ENCODE data around the gene PRAC2.

The PRAC2 gene

DNA sequence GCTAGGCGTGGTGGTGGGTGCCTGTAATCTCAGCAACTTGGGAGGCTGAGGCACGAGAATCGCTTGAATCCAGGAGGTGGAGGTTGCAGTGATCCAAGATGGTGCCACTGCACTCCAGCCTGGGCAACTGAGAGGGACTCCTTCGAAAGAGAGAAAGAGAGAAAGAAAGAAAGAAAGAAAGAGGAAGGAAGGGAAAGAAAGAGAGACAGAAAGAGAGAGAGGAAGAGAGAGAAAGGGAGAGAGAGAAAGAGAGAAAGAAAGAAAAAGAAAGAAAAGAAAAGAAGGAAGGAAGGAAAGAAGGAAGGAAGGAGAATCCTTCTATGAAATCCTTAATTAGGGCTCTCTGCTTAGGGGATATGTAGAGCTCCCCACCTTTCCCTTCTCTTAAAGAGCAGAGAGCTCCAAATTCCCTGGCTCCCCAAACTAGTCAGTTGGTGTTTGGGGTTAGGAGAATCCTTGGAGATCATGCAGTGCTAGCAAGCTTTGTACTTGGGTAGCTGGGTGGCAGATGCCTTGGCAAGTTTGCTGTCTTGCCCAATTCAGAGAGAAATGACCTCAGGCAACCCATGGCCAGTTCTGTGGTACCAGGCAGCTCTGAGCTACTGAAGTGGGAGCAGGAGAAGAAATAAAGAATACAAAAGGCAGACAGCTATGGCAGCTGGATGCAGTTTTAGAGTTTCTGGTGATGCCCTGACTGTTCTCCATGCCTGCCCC is 14.5 kb downstream of the PRAC2 start:
- Histone ChIP-seq H3K9me3 (ENCODE audit: control insufficient read depth, low read length) (no peaks in the 10 kb centered on the region), H3K4me1 (ENCODE audit: control insufficient read depth, insufficient read depth, low read length, poor library complexity, severe bottlenecking) (no peaks in the 10 kb centered on the region), H3K36me3 (ENCODE audit: control insufficient read depth, insufficient read depth, low read length) (no peaks in the 10 kb centered on the region), H3K27ac (ENCODE audit: low read depth, low read length, severe bottlenecking) (no peak overlapping the region), H3K4me3 (ENCODE audit: extremely low read depth, insufficient read depth, low read length, poor library complexity, severe bottlenecking) (no peak overlapping the region)
- WGBS, 2 experiments (ENCODE audit: insufficient coverage in 2 of 2), result 71 to 90% methylated on average over 4 of the region's 4 CpGs

DNA sequence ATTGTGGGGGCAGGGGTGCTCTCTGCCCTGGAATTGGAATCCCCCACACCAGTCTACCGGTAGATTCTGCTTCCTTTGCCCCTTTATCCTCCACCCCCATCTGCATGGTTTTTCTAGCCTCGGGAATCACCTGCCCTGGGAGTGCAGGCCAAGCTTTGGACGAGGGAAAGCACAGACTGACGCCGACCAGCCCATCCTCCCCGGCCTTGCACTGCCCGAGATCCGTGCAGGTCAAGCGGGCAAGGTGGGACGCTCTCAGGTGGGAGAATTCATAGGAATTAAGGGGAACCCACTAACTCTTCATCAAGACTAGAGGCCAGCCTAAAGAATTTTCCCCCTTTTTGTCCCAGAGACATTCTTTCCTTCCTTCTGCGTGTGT is 15.4 kb downstream of the PRAC2 start:
- WGBS, 2 experiments (ENCODE audit: insufficient coverage in 2 of 2), result 11 to 12% methylated on average over 9 to 10 of the region's 11 CpGs
- no peaks in the 10 kb centered on the region for H3K4me1 ChIP-seq (ENCODE audit: control insufficient read depth, insufficient read depth, low read length, poor library complexity, severe bottlenecking)
- H3K4me3 ChIP-seq (ENCODE audit: extremely low read depth, insufficient read depth, low read length, poor library complexity, severe bottlenecking), result no peak overlapping the region
- no peak overlapping the region for H3K27ac ChIP-seq (ENCODE audit: low read depth, low read length, severe bottlenecking)
- no peaks in the 10 kb centered on the region for H3K36me3 ChIP-seq (ENCODE audit: control insufficient read depth, insufficient read depth, low read length)
- no peaks in the 10 kb centered on the region for H3K9me3 ChIP-seq (ENCODE audit: control insufficient read depth, low read length)

GRCh38 chr17:48738803-48739526 is 16.0 kb downstream of the PRAC2 start:
- Histone ChIP-seq H3K4me1 (ENCODE audit: control insufficient read depth, insufficient read depth, low read length, poor library complexity, severe bottlenecking) (no peaks in the 10 kb centered on the region), H3K27ac (ENCODE audit: low read depth, low read length, severe bottlenecking) (no peak overlapping the region), H3K36me3 (ENCODE audit: control insufficient read depth, insufficient read depth, low read length) (no peaks in the 10 kb centered on the region), H3K4me3 (ENCODE audit: extremely low read depth, insufficient read depth, low read length, poor library complexity, severe bottlenecking) (no peak overlapping the region), H3K9me3 (ENCODE audit: control insufficient read depth, low read length) (no peaks in the 10 kb centered on the region)
- 6 to 7% methylated on average over 24 to 30 of the region's 37 CpGs for WGBS, 2 experiments (ENCODE audit: insufficient coverage in 2 of 2)

- no peaks in the 10 kb centered on the region for H3K36me3 ChIP-seq (ENCODE audit: control insufficient read depth, insufficient read depth, low read length)
- H3K4me3 ChIP-seq (ENCODE audit: extremely low read depth, insufficient read depth, low read length, poor library complexity, severe bottlenecking), result no peak overlapping the region
- H3K4me1 ChIP-seq (ENCODE audit: control insufficient read depth, insufficient read depth, low read length, poor library complexity, severe bottlenecking), result no peaks in the 10 kb centered on the region
- no peaks in the 10 kb centered on the region for H3K9me3 ChIP-seq (ENCODE audit: control insufficient read depth, low read length)
- no peak overlapping the region for H3K27ac ChIP-seq (ENCODE audit: low read depth, low read length, severe bottlenecking)
Observed at GRCh38 chr17:48740537-48740936, 17.6 kb downstream of the PRAC2 start.

GRCh38 chr17:48745381-48746275 is 22.6 kb downstream of the PRAC2 start:
- WGBS, 2 experiments (ENCODE audit: insufficient coverage in 2 of 2), result 45 to 50% methylated on average over 8 of the region's 12 CpGs
- H3K36me3 ChIP-seq (ENCODE audit: control insufficient read depth, insufficient read depth, low read length), result no peaks in the 10 kb centered on the region

GRCh38 chr17:48746916-48747444 is 24.0 kb downstream of the PRAC2 start:
- H3K4me3 ChIP-seq (ENCODE audit: extremely low read depth, insufficient read depth, low read length, poor library complexity, severe bottlenecking), result no peak overlapping the region

More at GRCh38 chr17:48745381-48746275, 22.6 kb downstream of the PRAC2 start:
- Histone ChIP-seq H3K4me1 (ENCODE audit: control insufficient read depth, insufficient read depth, low read length, poor library complexity, severe bottlenecking) (peaks cover 8% of the 10 kb centered on the region), H3K27ac (ENCODE audit: low read depth, low read length, severe bottlenecking) (no peak overlapping the region), H3K9me3 (ENCODE audit: control insufficient read depth, low read length) (no peaks in the 10 kb centered on the region), H3K4me3 (ENCODE audit: extremely low read depth, insufficient read depth, low read length, poor library complexity, severe bottlenecking) (no peak overlapping the region)

DNA sequence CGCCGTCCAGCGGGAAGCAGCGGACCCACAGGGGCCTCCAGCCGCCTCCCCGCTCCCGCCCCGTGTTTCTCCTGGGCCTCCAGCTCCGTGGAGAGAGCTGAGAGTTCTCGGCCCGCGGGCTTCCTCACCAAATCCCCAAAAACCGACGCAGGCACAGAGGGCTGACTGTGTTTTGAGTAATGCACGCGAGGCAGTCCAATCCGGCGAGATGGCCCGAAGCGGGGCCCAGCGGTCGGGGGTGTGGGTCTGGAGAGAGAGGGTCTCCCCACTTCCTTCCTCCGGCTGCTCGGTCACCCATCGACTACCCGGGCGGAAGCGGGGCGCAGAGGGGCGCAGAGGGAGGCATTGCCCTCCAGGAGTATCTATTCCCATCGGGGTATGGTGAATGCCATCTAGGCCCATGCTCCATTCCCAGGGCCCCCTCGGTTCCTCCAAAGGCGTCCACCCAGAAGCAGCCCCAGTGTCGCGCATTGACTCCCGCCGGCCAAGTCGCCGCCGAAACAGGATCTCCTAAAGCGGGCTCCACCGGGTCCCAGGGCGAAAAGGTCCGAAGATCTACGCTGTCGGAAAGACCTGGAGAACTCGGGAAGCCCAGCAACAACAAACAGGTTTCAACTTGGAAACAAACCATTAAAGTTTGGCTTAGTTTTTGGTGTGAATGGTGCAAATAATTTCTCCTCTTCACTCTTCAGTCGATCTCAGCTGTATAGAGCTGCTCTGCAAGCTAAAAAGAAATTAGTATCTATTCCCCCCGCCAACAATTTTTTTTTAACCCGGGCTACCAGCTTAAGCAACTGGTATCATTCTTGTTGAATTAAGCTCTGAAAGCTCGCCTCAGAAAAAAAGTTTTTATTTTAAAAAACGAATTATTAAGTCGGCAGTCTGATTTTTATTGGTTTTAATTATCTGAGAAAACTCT is 24.7 kb downstream of the PRAC2 start:
- WGBS, 2 experiments (ENCODE audit: insufficient coverage in 2 of 2), result 1% methylated on average over 24 to 38 of the region's 53 CpGs
- no peak overlapping the region for H3K4me3 ChIP-seq (ENCODE audit: extremely low read depth, insufficient read depth, low read length, poor library complexity, severe bottlenecking)

More at GRCh38 chr17:48746916-48747444, 24.0 kb downstream of the PRAC2 start:
- WGBS, 2 experiments (ENCODE audit: insufficient coverage in 2 of 2), result 0 to 1% methylated on average over 17 of the region's 21 CpGs
- Histone ChIP-seq H3K27ac (ENCODE audit: low read depth, low read length, severe bottlenecking) (no peak overlapping the region), H3K4me1 (ENCODE audit: control insufficient read depth, insufficient read depth, low read length, poor library complexity, severe bottlenecking) (peaks cover 8% of the 10 kb centered on the region), H3K36me3 (ENCODE audit: control insufficient read depth, insufficient read depth, low read length) (no peaks in the 10 kb centered on the region), H3K9me3 (ENCODE audit: control insufficient read depth, low read length) (no peaks in the 10 kb centered on the region)

DNA sequence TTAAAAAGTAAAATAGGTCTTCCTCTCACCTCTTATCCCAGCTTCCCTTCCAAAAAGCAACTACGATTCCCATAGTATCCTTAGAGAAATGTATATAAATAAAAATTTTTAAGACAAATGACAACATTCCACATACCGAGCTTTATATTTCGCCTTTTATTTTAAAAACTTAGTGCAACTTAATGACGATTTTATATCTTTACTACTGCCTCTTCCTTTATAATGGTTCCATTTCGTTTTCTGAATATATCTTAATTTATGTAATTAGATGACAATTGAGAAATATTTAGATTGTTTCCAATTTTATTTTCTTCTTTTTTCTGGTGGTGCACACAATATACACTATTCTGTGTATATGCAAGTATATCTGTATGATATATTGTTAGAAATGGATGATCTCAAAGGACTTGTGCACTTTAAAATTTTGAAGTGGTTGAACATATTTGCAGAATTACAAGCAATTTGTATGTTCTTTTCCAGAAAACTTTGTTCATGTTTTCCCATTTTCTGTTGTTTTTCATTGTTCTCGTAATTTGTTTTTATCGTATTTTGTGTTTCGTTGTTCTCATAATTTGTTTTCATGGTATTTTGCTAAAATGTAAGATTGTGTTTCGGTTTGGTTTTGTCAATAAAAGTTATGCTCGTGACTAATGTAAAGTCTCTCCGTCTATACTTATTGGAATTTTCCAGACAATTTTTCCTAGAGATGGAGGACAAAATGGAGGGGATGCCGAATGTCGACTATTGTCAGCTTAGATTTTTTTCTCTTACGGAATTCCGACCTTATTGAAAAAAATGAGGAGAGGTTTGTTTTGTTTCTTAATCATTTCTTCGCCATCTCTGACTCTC is 26.0 kb downstream of the PRAC2 start:
- Histone ChIP-seq H3K4me3 (ENCODE audit: extremely low read depth, insufficient read depth, low read length, poor library complexity, severe bottlenecking) (no peak overlapping the region), H3K27ac (ENCODE audit: low read depth, low read length, severe bottlenecking) (no peak overlapping the region), H3K4me1 (ENCODE audit: control insufficient read depth, insufficient read depth, low read length, poor library complexity, severe bottlenecking) (peaks cover 17% of the 10 kb centered on the region), H3K9me3 (ENCODE audit: control insufficient read depth, low read length) (no peaks in the 10 kb centered on the region), H3K36me3 (ENCODE audit: control insufficient read depth, insufficient read depth, low read length) (no peaks in the 10 kb centered on the region)
- WGBS, 2 experiments (ENCODE audit: insufficient coverage in 2 of 2), result 20 to 24% methylated on average over 3 to 4 of the region's 16 CpGs

More for the DNA sequence above, 24.7 kb downstream of the PRAC2 start:
- no peaks in the 10 kb centered on the region for H3K9me3 ChIP-seq (ENCODE audit: control insufficient read depth, low read length)
- H3K36me3 ChIP-seq (ENCODE audit: control insufficient read depth, insufficient read depth, low read length), result no peaks in the 10 kb centered on the region
- no peak overlapping the region for H3K27ac ChIP-seq (ENCODE audit: low read depth, low read length, severe bottlenecking)
- H3K4me1 ChIP-seq (ENCODE audit: control insufficient read depth, insufficient read depth, low read length, poor library complexity, severe bottlenecking), result peaks cover 8% of the 10 kb centered on the region

Measured in mesodermal cell (in vitro differentiated cells).